Neural cell (in vitro differentiated cells): ENCODE measurements around the gene MYBL2.

Source experiments
- EP300 ChIP-seq: fragments of 450-650 bp; conservative IDR thresholded peaks from 2 replicates; pipeline ENCODE4 v1.6.1; 2014; ENCODE audit warnings: antibody characterized with exemption, mild to moderate bottlenecking, moderate library complexity; ENCODE audit not compliant: poor library complexity, severe bottlenecking
- EZH2 ChIP-seq: fragments of 200-600, 300-800 bp; shearing (Covaris generic), sonication (generic); IDR thresholded peaks from 2 replicates; pipeline ENCODE4 v1.6.1; 2014; ENCODE audit warnings: antibody characterized with exemption, low read length, borderline replicate concordance, mild to moderate bottlenecking; ENCODE audit not compliant: insufficient read depth, poor library complexity, severe bottlenecking
- MXI1 ChIP-seq: fragments of 450-650 bp; conservative IDR thresholded peaks from 2 replicates; pipeline ENCODE4 v1.6.1; 2014; ENCODE audit warnings: antibody characterized with exemption, mild to moderate bottlenecking; ENCODE audit not compliant: poor library complexity, severe bottlenecking
- POLR2AphosphoS5 ChIP-seq: IDR thresholded peaks from 2 replicates; pipeline ENCODE4 v1.6.1; 2012
- RAD21 ChIP-seq: fragments of 450-650 bp; conservative IDR thresholded peaks from 2 replicates; pipeline ENCODE4 v1.6.1; 2014; ENCODE audit warnings: antibody characterized with exemption, mild to moderate bottlenecking, moderate library complexity
- TAF1 ChIP-seq: IDR thresholded peaks from 2 replicates; pipeline ENCODE4 v1.6.1; 2012; ENCODE audit warnings: low read depth
- TF ChIP-seq, protein P1 (sequence below): fragments of 450-650 bp; IDR thresholded peaks from 2 replicates; pipeline ENCODE4 v1.5.1; 2014; ENCODE audit warnings: antibody characterized with exemption, mild to moderate bottlenecking, moderate library complexity; ENCODE audit not compliant: poor library complexity, severe bottlenecking
- TF ChIP-seq, protein P2 (sequence below): IDR thresholded peaks from 2 replicates; pipeline ENCODE4 v1.6.1; 2012; ENCODE audit warnings: borderline replicate concordance

DNA sequence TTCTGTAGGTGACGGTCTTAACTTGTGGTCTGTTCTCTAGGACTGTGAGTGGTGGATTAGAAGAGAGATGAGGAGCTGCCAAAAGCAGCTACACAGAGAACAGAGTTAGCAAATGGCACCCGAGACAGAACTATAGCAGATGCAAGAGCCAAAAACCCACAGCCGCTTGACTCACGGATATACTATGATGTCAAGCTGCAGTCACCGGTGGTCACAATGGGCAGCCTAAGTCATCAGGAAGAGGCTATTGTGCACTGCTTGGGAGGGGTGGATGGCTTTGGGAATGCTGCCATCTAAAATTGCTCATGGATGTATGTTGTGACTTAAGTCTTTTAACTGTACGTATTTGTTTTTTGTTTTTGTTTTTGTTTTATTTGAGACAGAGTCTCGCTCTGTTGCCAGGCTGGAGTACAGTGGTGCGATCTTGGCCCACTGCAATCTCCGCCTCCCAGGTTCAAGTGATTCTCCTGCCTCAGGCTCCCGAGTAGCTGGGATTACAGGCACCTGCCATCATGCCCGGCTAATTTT lies 60.0 kb downstream of the MYBL2 start, which contains the start of gene GTSF1L:
- TF ChIP-seq, protein P1, sequence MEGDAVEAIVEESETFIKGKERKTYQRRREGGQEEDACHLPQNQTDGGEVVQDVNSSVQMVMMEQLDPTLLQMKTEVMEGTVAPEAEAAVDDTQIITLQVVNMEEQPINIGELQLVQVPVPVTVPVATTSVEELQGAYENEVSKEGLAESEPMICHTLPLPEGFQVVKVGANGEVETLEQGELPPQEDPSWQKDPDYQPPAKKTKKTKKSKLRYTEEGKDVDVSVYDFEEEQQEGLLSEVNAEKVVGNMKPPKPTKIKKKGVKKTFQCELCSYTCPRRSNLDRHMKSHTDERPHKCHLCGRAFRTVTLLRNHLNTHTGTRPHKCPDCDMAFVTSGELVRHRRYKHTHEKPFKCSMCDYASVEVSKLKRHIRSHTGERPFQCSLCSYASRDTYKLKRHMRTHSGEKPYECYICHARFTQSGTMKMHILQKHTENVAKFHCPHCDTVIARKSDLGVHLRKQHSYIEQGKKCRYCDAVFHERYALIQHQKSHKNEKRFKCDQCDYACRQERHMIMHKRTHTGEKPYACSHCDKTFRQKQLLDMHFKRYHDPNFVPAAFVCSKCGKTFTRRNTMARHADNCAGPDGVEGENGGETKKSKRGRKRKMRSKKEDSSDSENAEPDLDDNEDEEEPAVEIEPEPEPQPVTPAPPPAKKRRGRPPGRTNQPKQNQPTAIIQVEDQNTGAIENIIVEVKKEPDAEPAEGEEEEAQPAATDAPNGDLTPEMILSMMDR: no peak
- TF ChIP-seq EP300: no peak
- TF ChIP-seq MXI1: no peak
- TF ChIP-seq, protein P2, sequence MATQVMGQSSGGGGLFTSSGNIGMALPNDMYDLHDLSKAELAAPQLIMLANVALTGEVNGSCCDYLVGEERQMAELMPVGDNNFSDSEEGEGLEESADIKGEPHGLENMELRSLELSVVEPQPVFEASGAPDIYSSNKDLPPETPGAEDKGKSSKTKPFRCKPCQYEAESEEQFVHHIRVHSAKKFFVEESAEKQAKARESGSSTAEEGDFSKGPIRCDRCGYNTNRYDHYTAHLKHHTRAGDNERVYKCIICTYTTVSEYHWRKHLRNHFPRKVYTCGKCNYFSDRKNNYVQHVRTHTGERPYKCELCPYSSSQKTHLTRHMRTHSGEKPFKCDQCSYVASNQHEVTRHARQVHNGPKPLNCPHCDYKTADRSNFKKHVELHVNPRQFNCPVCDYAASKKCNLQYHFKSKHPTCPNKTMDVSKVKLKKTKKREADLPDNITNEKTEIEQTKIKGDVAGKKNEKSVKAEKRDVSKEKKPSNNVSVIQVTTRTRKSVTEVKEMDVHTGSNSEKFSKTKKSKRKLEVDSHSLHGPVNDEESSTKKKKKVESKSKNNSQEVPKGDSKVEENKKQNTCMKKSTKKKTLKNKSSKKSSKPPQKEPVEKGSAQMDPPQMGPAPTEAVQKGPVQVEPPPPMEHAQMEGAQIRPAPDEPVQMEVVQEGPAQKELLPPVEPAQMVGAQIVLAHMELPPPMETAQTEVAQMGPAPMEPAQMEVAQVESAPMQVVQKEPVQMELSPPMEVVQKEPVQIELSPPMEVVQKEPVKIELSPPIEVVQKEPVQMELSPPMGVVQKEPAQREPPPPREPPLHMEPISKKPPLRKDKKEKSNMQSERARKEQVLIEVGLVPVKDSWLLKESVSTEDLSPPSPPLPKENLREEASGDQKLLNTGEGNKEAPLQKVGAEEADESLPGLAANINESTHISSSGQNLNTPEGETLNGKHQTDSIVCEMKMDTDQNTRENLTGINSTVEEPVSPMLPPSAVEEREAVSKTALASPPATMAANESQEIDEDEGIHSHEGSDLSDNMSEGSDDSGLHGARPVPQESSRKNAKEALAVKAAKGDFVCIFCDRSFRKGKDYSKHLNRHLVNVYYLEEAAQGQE: no peak
- TF ChIP-seq EZH2: no peak
- TF ChIP-seq TAF1: no peak
- TF ChIP-seq RAD21: no peak
- TF ChIP-seq POLR2AphosphoS5: no peak
